Peyer's patch (tissue), 4 donors: ENCODE data around the gene ARCN1.

ENCODE experiments used
- POLR2A ChIP-seq, 2 donors: fragments of 450-650 bp; IDR thresholded peaks; one replicate each; pipeline ENCODE4 v1.5.1; 2017; ENCODE audit warnings: antibody characterized with exemption in 2 of 2, mild to moderate bottlenecking in 2 of 2, moderate library complexity in 2 of 2
- TF ChIP-seq, protein P1 (sequence below), 6 experiments: fragments of 450-650 bp in 4 of 6; fragments of 200-600 bp in 2 of 6; sonication (generic) in 1 of 6; IDR thresholded peaks; one replicate each; pipeline ENCODE4 v1.5.1; 2017 to 2019; ENCODE audit warnings: antibody characterized with exemption in 6 of 6, mild to moderate bottlenecking in 3 of 6, moderate library complexity in 1 of 6

DNA sequence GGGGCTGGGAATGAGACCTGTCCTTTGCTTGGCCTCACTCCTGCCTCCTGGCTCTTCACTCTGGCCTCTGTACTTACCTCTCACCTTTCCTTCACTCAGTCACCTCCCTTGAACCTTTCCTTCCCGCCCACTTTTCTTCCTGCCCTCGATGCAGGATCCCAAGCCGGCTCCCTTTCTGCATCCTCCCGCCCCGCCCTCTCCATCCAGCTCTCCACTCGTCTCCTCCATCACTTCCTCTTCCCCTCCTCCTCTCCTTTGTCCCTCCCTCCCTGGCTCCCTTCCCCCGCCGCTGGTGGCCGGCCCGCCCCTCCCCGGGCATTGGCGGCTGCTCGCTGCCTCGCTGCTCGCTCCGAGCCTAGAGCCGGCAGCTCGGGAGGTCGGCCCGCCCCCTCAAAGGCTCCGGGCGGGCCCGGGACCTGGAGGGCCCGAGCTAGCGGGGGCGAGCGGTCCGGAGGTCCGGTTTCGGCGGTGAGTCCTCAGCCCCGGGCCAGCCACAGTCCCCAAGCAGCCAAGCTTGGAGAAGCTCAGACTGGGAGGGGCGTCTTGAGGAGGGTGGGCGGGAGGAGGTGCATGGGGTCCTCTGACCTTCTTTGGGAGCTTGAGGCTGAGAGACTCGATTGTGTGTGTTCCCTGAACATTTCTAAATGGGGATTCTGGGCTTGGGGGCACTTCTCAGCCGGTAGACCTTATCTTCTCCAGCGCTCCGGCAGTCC is 49.0 kb downstream of the ARCN1 start:
- TF ChIP-seq, protein P1, sequence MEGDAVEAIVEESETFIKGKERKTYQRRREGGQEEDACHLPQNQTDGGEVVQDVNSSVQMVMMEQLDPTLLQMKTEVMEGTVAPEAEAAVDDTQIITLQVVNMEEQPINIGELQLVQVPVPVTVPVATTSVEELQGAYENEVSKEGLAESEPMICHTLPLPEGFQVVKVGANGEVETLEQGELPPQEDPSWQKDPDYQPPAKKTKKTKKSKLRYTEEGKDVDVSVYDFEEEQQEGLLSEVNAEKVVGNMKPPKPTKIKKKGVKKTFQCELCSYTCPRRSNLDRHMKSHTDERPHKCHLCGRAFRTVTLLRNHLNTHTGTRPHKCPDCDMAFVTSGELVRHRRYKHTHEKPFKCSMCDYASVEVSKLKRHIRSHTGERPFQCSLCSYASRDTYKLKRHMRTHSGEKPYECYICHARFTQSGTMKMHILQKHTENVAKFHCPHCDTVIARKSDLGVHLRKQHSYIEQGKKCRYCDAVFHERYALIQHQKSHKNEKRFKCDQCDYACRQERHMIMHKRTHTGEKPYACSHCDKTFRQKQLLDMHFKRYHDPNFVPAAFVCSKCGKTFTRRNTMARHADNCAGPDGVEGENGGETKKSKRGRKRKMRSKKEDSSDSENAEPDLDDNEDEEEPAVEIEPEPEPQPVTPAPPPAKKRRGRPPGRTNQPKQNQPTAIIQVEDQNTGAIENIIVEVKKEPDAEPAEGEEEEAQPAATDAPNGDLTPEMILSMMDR (IDR thresholded peaks at IDR 0.05), result no peak
- TF ChIP-seq POLR2A (IDR thresholded peaks at IDR 0.05), result no peak
